ENCODE data around the gene DGLUCY.
"Not testable (repeated sequence)": the region's sequence is repeated elsewhere in the genome, so short reads cannot be mapped to it uniquely, and the experiment has no call there.

DGLUCY gene

DNA sequence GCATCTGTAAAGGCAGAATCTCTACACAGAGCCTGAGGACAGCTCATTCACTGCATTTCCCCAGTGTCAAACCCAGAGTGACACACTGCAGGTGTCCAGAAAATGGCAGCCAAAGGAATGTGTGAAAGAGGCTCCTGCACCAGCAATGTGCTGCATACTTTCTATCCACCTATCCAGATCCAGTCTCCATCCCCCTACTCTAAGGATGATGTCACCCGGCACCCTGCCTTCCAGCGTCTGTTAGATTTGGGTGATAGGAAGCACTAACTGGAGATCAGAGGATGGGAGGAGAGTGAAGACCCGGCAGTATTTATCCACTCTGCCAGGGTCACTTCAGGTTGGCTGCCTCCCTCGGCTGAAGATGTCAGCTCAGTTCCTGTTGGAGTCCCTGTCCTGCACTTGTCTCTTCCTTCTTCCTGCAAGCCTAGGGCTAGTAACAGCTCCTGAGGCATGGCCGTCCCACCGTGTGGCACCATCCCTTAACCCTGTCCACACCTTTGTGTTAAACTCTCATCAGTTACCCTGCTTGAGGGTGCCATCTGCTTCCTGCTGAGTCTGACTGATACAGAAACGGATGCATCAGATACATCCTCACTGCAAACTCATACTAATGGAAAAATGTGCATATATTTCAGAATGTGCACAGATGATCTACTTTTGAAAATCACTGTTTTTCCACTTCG is 143.6 kb downstream of the DGLUCY start:
- DNase-seq (ENCODE audit: low read depth), result no peak

DNA sequence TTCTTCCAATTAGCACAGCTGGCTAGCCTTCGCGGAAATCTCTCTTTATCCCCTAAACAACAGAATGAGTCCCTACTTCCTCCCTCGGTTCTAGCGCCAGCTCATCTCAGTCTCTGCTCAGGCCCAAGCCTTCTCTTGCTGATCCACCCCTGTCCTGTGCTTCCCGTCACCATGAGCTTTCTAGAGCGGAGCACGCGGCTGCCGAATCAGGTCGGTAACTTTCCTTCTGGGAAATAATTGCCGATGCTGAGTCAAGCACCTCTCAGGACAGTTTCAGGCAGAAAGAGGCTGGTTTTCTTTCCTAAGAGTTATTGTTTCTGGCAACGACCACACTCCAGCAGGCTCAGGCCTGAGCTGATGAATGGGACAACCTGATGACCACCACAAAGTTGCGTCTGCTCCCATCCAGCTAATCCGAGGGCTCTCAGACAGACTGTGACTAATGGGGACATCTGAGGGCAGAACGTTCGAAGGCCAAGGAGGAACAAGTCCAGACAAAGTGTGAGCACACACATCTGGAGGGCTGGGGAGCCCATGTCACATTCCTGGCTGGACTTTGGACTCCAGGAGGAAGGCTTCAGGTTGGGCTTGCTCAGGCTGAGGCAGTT is 144.2 kb downstream of the DGLUCY start:
- no peak for DNase-seq (ENCODE audit: low read depth)

DNA sequence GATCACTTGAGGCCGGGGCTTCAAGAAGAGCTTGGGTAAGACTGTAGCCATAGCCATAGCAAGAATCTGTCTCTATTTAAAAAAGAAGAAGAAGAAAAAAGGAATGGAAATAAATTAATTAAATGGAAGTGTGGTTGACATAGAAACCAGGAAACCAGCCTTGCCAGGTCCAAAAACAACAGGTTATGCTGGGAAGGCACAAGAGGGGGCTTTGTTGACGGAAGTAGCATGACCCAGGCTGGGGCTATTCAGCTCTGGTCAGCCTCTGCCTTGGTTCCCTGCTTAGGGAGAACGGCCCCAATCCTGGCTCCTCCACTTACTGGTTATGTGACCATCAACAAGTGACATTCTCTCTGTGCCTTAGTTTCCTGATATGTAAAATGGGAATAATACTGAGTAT is 145.0 kb downstream of the DGLUCY start:
- no peak for DNase-seq (ENCODE audit: low read depth)

DNA sequence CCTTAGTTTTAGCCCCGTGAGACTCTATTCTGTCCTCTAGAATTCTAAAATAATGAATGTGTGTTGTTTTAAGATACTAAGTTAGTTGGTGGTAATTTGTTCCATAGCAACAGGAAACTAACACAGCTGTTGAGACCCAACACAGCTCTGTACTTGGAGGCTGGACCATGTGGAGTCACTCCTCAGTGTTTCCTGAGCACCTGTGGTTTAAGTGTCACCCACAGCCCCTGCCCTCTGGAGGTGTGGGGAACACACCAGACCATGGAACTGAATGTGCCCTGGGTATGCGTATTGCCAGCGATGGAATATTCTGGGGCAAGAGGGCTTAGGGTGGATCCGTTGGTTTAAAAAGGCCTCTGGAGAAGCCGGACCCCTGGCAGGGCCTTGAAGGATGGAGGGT is 147.2 kb downstream of the DGLUCY start:
- DNase-seq (ENCODE audit: low read depth), result no peak

DNA sequence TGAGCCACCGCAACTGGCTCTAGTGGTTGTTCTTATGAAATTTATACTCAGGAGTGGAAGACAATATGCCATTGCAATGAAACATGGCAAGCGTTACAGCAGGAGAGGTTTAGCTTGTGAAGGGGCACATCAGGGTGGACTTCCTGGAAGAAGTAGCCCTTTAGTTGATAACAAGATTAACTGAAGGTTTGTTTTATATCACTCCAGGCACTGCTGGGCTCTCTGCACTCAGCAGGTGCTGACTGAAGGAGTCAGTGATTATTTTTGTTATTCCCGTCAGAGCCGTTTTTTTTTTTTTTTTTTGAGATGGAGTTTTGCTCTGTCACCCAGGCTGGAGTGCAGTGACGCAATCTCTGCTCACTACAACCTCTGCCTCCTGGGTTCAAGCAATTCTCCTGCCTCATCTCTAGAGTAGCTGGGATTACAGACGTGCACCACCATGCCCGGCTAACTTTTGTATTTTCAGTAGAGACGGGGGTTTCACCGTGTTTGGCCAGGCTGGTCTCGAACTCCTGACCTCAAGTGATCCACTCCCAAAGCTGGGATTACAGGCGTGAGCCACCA is 148.2 kb downstream of the DGLUCY start:
- no peak for DNase-seq (ENCODE audit: low read depth)

DNA sequence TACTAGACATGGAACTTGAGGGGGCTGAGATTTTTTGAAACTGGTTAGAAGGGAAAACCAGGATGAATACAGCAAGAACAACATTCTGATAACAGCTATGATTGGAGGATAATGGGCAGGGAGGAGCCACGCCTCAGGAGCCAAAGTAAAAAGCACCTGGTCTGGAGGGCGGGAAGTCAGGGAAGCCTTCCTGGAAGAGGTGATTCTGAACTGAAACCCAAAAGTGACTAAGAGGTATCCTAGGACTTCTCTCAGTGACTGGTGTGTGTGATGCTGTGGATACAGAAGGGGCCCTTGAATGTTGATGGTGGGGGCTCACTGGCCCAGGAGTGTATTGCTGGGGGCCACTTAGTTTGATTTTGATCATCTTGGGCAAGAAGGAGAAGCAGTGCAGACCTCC is 149.5 kb downstream of the DGLUCY start:
- no peak for DNase-seq (ENCODE audit: low read depth)

DNA sequence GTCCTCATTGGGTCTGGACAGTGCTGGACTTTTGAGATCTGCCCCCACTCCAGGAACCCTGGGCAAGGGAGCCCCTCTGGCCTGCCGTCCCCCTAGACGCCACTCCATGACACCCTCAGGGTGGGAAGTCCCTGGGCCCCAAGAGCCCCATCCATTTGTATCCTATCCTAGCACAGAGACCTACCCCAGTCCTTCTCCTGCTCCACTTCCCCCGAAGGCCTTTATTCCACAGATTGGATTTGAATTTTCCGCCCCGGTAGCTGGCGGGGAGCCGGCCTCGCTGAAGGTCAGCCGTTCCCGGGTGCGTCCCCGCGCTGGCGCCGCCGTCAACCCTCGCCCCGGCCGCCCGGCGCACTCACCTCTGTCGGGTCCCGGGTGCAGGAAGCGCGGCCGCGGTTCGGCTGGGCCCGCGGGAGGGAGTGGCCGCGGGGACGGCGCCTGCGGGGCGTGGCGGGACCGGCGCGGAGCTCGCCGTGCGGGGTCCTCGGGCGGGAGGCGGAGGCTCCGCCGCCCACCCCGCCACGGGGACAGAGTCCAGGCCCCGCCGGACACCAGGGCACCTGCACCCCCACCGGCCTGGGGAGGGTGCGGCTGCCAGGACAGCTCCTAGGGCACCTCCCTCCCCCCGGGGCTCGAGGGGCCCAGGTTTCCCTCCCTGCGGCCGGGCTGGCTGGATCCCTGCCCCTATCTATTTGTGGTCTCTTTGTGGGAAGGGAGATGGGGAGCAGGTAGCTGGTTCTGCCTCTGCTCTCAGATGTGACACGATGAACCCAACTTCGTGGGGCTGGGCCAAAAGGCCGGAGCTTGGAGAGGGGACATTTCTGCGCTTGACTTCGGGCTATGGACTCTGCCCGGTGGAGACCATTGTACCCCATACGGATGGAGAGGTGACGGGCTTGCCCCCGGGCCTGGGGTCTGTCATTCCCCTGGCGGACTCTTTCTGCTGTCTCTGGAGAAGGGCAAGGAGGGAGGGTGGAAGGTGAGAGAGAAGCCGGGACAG is 150.6 kb downstream of the DGLUCY start:
- DNase-seq (ENCODE audit: low read depth), result no peak

DNA sequence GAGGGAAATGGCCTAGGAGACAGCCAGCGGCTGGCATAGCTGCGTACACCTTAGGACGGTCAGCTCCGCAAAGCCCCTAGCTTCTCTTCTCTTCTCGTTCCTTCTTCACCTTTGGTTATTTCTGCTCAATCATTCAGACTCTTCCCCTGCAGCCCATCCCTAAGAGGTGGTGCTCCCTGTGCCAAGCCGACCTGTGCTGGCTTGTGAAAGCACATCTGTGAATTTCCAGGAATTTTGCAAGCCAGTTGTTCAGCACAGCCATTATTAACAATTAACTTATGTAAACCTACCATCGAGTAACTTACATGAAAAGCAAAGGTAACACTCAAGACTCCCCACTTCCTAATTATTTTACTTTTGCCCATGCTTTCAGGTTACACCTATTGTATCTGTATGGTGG is 151.5 kb downstream of the DGLUCY start:
- DNase-seq (ENCODE audit: low read depth), result no peak

DNA sequence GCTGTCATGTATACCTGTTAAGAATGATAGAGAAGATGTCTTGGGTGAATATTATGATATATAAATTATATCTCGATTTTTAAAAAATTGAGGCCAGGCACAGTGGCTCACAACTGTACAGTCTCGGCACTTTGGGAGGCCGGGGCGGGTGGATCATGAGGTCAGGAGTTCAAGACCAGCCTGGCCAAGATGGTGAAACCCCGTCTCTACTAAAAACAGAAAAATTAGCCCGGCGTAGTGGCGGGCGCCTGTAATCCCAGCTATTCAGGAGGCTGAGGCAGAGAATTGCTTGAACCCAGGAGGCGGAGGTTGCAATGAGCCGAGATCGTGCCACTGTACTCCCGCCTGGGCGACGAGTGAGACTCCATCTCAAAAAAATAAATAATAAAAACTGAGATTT is 152.4 kb downstream of the DGLUCY start:
- DNase-seq (ENCODE audit: low read depth), result not testable (repeated sequence)

DNA sequence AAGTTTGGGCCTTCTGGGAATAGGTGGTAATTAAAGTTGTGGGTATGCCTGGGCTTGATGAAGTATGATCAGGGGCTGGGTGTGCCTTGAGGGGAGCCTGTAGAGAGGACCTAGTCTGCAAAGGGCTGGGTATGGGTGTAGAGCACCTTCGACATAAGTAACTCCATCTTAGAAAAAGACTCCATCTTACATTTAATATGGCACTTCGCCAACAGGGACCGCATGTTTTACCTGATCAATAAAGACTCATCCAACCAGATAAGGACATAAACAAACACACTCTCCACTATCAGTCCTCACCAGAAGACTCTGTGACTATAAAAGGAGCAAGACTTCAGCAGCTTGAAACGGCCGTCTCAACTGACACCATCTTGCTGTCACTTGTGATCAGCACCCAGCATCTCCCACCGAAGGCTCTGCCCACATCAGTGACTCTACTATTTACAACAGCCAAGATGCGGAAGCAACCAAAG is 154.1 kb downstream of the DGLUCY start:
- no peak for DNase-seq (ENCODE audit: low read depth)

DNA sequence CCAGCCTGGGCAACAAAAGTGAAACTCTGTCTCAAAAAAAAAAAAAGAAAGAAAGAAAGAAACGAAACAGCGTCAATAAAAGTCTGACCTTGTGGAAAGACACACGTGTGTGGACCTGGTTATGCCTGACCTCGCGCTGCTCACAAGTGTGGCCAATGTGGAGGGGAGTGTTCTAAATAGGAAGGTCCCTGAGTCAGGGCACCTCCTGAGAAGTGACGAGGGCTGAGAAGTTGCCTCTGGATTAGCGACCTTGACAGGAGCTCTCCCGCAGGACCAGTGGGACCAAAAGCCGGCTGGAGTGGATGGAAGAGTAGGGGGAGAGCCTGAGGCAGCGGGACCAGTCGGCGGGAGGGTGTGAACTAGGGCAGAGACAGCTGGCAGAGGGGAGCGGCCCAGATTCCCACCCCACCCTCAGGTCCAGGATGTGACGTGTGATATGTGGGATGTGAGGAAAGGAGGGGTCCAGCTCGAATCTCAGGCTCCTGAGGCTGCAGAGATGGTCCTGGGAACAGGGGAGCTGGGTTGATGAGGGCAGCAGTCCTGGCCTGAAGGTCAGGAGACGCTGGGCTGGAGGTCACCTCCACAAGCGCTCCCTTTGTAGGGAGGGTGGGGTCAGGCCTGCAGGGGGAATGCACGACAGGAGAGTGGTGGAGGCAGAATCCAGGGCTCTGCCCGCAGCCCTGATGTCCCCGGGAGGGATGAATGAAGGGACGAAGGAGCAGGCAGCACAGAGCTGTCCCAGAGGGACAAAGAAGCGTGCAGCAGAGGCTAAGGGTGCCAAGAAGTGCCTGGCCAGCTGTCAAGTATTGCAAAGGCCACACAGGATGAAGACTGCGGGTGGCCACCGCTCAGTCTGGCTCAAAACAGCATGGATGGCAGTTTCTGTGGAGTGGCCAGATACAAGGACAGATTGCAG is 155.5 kb downstream of the DGLUCY start:
- DNase-seq (ENCODE audit: low read depth), result no peak

DNA sequence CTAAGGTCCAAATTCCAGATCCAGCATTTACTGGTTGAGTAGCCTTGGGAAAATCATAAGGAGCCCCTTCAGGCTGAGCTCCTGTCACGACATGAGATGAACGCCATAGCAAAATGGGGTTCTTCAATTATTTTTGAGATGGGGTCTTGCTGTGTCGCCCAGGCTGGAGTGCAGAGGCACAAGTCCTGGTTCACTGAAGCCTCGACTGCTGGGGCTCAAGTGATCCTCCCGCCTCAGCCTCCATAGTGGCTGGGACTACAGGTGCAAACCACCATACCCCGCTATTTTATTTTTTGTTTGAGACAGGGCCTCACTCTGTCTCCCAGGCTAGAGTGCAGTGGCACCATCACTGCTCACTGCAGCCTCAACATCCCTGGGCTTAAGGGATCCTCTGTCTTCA is 156.3 kb downstream of the DGLUCY start:
- DNase-seq (ENCODE audit: low read depth), result no peak

DNA sequence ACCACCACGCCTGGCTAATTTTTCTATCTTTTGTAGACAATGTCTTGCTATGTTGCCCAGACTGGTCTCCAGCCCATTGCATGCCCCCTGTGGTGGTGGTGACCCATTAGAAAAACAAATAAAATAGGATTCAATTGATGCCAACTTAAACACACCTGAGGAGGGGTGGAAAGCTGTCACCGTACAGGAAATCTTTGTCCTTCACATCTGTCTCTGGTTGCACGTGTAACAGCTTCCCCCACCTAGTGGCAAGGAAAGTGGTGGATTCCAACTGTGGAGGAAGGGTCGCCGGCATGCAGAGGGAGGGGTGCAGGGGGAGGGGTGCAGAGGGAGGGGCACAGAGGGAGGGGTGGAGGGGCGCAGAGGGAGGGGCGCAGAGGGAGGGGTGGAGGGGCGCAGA is 156.7 kb downstream of the DGLUCY start:
- no peak for DNase-seq (ENCODE audit: low read depth)

DNA sequence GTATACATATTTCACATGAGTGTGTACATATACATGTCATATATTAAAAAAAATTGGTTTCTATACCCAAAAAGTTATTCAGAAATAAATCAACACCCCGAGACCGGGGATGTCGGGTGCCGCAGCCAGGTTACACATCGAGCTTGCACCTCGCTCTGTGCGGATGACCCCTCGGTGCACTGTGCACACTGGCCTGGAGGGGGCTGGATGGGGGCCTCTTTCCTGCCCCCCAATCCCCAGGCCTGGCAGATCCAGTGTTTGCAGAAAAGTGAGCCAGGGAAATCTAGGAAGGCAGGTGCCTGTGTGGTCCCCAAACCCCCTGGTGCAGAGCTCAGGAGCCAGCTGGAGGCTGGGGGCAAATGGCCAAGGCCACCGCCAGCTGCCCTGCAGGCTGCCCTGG is 157.8 kb downstream of the DGLUCY start:
- no peak for DNase-seq (ENCODE audit: low read depth)

DNA sequence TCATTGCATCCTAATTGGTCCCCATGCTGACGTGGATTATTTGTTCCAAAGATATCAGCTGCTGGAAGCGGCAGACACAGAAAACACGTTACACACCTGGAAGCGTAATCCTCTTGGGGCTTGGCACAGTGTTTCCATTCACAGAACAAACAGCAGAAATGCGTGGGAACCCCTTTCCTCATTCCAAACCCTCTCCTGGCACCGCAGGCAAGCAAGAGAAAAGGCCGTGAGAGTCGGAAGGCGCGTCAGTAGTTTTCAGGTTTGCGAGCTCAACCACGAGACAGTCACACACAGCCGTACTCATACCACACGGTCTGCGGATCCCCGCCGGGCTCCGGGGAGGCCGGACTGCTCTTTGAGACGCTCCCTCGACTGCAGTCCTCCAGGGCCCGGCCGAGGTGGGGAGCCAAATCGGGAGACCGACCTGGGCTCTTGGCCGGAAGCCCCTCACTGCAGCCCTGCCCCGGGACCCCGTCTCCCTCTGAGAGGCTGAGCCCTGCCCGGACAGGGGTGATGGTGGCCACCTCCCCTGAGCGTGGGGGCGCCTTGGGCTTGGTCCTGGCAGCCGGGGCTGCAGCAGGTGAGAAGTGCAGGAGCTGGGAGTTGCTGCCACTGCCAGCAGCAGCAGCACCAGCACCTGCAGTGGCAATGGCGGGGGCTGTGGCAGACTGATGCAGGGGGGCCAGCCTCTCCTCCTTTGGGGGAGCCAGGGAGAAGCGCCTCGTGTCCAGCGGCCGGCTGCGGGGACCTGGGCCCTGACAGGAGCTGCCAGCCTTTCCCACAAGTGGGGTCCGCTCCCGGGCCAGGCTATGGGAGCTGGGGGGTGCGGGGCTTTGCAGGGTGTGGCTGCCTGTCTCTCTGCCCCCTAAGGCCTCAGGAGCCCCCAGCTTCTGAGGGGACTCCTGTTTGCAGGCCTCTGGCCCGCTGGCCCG is 158.7 kb downstream of the DGLUCY start:
- DNase-seq (ENCODE audit: low read depth), result no peak

DNA sequence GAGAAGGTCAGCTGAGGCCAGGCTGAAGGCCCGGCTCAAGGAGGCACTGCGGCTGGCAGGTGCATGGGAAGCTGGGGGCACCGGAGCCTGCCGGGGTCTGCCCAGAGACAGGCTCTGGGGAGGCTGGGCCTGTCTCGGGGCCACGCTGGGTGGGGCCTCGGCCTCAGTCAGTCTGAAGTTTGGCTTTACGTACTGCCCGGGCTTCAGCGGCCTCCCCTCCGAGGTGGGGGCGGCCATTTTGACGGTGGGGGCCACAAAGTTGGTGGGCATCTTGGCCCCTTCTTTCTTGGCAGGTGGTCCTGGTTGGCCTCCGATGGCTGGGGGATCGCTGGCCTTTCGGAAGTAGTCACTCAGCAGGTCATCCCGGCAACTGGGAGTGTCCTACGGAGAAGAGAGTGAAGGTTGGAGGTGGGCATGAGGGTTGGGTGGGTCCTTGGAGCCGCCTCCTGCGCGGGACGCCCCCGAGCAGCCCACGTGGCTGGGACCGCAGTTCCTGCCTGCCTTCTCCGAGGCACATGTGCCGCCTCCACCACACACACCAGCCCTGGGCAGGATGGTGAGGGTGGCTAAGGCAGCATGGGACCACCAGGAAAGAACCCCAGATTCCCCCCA is 159.5 kb downstream of the DGLUCY start:
- no peak for DNase-seq (ENCODE audit: low read depth)

DNA sequence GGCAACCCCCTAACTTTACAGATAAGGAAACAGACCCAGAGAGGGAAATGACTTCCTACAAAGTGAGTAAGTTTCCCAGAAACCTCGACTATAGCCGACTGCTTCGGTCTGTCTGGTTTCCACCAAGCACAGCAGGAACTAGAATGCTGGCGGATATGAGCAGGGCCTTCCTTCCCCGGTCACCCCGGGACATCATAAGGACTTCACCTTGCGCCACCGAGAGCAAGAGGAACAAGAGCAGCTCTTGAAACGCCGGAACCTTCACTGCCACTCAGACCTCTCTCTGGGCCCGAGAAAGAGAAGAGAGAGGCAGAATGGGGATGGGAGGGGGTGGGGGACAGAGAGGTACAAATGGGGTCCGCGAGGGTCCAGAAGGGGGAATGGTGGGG is 160.0 kb downstream of the DGLUCY start:
- DNase-seq (ENCODE audit: low read depth), result no peak

DNA sequence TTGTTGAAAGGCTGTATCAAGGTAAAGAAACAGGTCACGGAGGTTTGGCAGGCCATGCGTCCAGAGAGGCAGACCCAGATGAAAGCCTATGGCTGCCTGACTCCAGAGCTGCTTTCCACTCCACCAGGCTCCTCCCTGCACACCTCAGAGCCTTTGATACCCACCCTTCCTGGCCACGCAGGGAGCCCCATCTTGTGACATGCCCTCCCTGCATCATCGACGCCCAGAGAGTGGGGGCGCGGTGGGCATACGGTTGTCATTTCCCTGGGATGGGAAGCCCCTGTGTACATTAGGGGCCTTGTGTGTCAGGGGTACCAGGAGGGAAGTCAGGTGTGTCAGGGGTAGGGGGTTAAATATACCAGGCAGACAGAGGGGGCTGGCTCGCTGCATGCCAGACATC is 160.9 kb downstream of the DGLUCY start:
- DNase-seq (ENCODE audit: low read depth), result no peak
